ENCODE results near the gene ARID2.

The ARID2 gene

DNA sequence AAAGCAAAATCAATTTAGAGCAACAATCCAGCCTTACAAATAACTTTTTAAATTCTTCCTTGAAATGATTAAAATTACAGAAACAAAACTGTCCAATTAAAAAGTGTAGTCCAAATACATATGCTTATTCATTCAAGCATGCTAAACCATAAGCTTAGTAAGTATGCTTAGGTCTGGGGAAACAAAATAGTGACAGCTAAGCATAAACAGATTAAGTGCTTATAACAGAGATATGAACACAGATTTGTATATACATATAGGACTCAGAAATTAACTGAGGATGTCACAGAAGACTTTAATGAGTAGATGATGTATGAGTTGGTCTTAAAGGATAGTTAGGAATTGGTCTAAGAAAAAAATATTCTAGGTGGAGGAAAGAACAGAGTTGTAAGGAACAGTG, 219.0 kb downstream of the ARID2 start:
- DNase-seq = no peak
